Measurements from ENCODE around the gene KCNH2.

DNA sequence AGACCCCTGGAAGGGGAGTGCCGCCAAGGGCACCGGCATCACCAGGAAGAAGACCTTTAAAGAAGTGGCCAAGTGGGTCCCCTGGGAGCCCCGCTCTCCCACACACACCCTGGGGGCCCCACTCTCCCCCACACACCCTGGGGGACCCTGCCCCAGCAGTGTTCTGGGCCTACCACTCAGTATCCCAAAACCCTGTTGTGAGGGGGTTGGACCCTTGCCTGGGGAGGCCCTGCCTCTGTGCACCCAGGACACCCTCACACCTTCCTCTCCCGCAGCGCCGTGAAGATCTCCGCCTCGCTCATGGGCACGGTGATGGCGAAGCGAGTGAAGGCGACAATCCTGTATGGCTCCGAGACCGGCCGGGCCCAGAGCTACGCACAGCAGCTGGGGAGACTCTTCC lies 23.4 kb upstream of the KCNH2 start:
- TF ChIP-seq, protein P1, sequence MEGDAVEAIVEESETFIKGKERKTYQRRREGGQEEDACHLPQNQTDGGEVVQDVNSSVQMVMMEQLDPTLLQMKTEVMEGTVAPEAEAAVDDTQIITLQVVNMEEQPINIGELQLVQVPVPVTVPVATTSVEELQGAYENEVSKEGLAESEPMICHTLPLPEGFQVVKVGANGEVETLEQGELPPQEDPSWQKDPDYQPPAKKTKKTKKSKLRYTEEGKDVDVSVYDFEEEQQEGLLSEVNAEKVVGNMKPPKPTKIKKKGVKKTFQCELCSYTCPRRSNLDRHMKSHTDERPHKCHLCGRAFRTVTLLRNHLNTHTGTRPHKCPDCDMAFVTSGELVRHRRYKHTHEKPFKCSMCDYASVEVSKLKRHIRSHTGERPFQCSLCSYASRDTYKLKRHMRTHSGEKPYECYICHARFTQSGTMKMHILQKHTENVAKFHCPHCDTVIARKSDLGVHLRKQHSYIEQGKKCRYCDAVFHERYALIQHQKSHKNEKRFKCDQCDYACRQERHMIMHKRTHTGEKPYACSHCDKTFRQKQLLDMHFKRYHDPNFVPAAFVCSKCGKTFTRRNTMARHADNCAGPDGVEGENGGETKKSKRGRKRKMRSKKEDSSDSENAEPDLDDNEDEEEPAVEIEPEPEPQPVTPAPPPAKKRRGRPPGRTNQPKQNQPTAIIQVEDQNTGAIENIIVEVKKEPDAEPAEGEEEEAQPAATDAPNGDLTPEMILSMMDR (IDR thresholded peaks at IDR 0.05): no peak
- no peak for TF ChIP-seq POLR2A (IDR thresholded peaks at IDR 0.05)

Measured in body of pancreas (tissue), 4 donors.